H9 (cell line): ENCODE data around the gene GLT8D1. TPM values are rescaled to one million over a fixed set of nuclear protein-coding genes. Genes with fewer than 3 reads are reported as not detected.

Experiments
- DNase-seq: peaks from one replicate; pipeline ENCODE4 v3.0.0-alpha.2; 2017
- H2AFZ ChIP-seq: one replicate; pipeline ENCODE4 v1.6.1; 2013; ENCODE audit warnings: mild to moderate bottlenecking, low read length, control low read depth, moderate library complexity
- H2AK5ac ChIP-seq: 2 replicates; pipeline ENCODE4 v1.6.1; 2013; ENCODE audit warnings: low read length, control low read depth, mixed read lengths; ENCODE audit not compliant: insufficient read length
- H2BK120ac ChIP-seq: one replicate; pipeline ENCODE4 v1.6.1; 2013; ENCODE audit warnings: low read depth, mild to moderate bottlenecking, low read length, control low read depth, inconsistent platforms; ENCODE audit not compliant: poor library complexity, severe bottlenecking
- H2BK12ac ChIP-seq: 2 replicates; pipeline ENCODE4 v1.6.1; 2013; ENCODE audit warnings: low read length, control low read depth, mixed read lengths, low read depth; ENCODE audit not compliant: insufficient read length
- H2BK15ac ChIP-seq: 2 replicates; pipeline ENCODE4 v1.6.1; 2013; ENCODE audit warnings: low read depth, low read length, control low read depth
- H2BK20ac ChIP-seq: one replicate; pipeline ENCODE4 v1.6.1; 2013; ENCODE audit warnings: low read depth, mild to moderate bottlenecking, low read length, control low read depth, inconsistent platforms; ENCODE audit not compliant: poor library complexity, severe bottlenecking
- H2BK5ac ChIP-seq: 2 replicates; pipeline ENCODE4 v1.6.1; 2013; ENCODE audit warnings: low read length, control low read depth, mixed read lengths; ENCODE audit not compliant: insufficient read length
- H3K14ac ChIP-seq: 2 replicates; pipeline ENCODE4 v1.6.1; 2013; ENCODE audit warnings: low read length, control low read depth; ENCODE audit not compliant: insufficient read depth
- H3K18ac ChIP-seq: 2 replicates; pipeline ENCODE4 v1.6.1; 2013; ENCODE audit warnings: low read depth, mild to moderate bottlenecking, mixed read lengths, low read length, control low read depth; ENCODE audit not compliant: insufficient read length
- H3K23ac ChIP-seq: 2 replicates; pipeline ENCODE4 v1.6.1; 2013; ENCODE audit warnings: low read length, control low read depth, mixed read lengths, low read depth; ENCODE audit not compliant: insufficient read length
- H3K23me2 ChIP-seq: 2 replicates; pipeline ENCODE4 v1.6.1; 2013; ENCODE audit warnings: low read depth, mild to moderate bottlenecking, mixed read lengths, low read length, control low read depth; ENCODE audit not compliant: insufficient read length, poor library complexity, severe bottlenecking
- H3K27ac ChIP-seq: 2 replicates; pipeline ENCODE4 v1.5.1; 2013; ENCODE audit warnings: low read length, control low read depth, mixed read lengths, low read depth; ENCODE audit not compliant: insufficient read length
- H3K27me3 ChIP-seq: 2 replicates; pipeline ENCODE4 v1.6.1; 2013; ENCODE audit warnings: low read length, control low read depth, inconsistent platforms; ENCODE audit not compliant: insufficient read depth
- H3K4ac ChIP-seq: 2 replicates; pipeline ENCODE4 v1.6.1; 2013; ENCODE audit warnings: low read depth, mild to moderate bottlenecking, control low read depth, inconsistent platforms, low read length, moderate library complexity
- H3K4me1 ChIP-seq: 2 replicates; pipeline ENCODE4 v1.6.1; 2013; ENCODE audit warnings: low read length, control low read depth, inconsistent platforms; ENCODE audit not compliant: insufficient read depth
- H3K4me2 ChIP-seq: 2 replicates; pipeline ENCODE4 v1.6.1; 2013; ENCODE audit warnings: low read length, control low read depth, mixed read lengths; ENCODE audit not compliant: insufficient read length, insufficient read depth
- H3K56ac ChIP-seq: 2 replicates; pipeline ENCODE4 v1.6.1; 2013; ENCODE audit warnings: low read depth, mild to moderate bottlenecking, mixed read lengths, low read length, control low read depth; ENCODE audit not compliant: insufficient read length
- H3K79me1 ChIP-seq: 2 replicates; pipeline ENCODE4 v1.6.1; 2013; ENCODE audit warnings: low read depth, mild to moderate bottlenecking, moderate library complexity, low read length, control low read depth, inconsistent platforms; ENCODE audit not compliant: insufficient read depth, poor library complexity, severe bottlenecking
- H3K79me2 ChIP-seq: 2 replicates; pipeline ENCODE4 v1.6.1; 2013; ENCODE audit warnings: low read length, control low read depth, inconsistent platforms; ENCODE audit not compliant: insufficient read depth
- H3K9ac ChIP-seq: 2 replicates; pipeline ENCODE4 v1.6.1; 2013; ENCODE audit warnings: low read length, control low read depth, mixed read lengths; ENCODE audit not compliant: insufficient read length; ENCODE audit errors: extremely low read depth
- H3K9me3 ChIP-seq: one replicate; pipeline ENCODE4 v1.6.1; 2013; ENCODE audit warnings: low read depth, low read length, inconsistent platforms; ENCODE audit not compliant: control insufficient read depth
- H3T11ph ChIP-seq: one replicate; pipeline ENCODE4 v1.6.1; 2013; ENCODE audit warnings: mild to moderate bottlenecking, low read length, control low read depth, inconsistent platforms
- H4K20me1 ChIP-seq: one replicate; pipeline ENCODE4 v1.6.1; 2013; ENCODE audit not compliant: control insufficient read depth, insufficient read length, insufficient read depth
- H4K5ac ChIP-seq: 2 replicates; pipeline ENCODE4 v1.6.1; 2013; ENCODE audit warnings: low read depth, mild to moderate bottlenecking, mixed read lengths, low read length, control low read depth; ENCODE audit not compliant: insufficient read length
- H4K8ac ChIP-seq: replicated peaks from 2 replicates; pipeline ENCODE4 v1.6.1; 2013; ENCODE audit warnings: low read length, control low read depth, mixed read lengths, low read depth; ENCODE audit not compliant: insufficient read length
- H4K91ac ChIP-seq: 2 replicates; pipeline ENCODE4 v1.6.1; 2013; ENCODE audit warnings: low read depth, mild to moderate bottlenecking, moderate library complexity, mixed read lengths, low read length, control low read depth; ENCODE audit not compliant: insufficient read length
- H3K27ac Mint-ChIP-seq, 3 experiments: 2 replicates in 2 of 3; 3 replicates in 1 of 3; pipeline ENCODE4 v1.8.0; 2020 to 2021; ENCODE audit warnings: mixed read lengths in 3 of 3, mild to moderate bottlenecking in 1 of 3, moderate library complexity in 1 of 3
- H3K27me3 Mint-ChIP-seq: 2 replicates; pipeline ENCODE4 v1.8.0; 2021; ENCODE audit warnings: low read depth, mild to moderate bottlenecking, moderate library complexity, mixed read lengths
- H3K36me3 Mint-ChIP-seq, 3 experiments: 2 replicates in 2 of 3; 3 replicates in 1 of 3; pipeline ENCODE4 v1.8.0; 2020 to 2021; ENCODE audit warnings: low read depth in 3 of 3, mixed read lengths in 3 of 3; ENCODE audit not compliant: insufficient read depth in 1 of 3
- H3K4me1 Mint-ChIP-seq, 2 experiments: 2 replicates each; pipeline ENCODE4 v1.8.0; 2020; ENCODE audit warnings: mixed read lengths in 2 of 2
- H3K4me3 Mint-ChIP-seq, 2 experiments: 2 replicates in 1 of 2; 3 replicates in 1 of 2; pipeline ENCODE4 v1.8.0; 2020 to 2021; ENCODE audit warnings: mild to moderate bottlenecking in 2 of 2, mixed read lengths in 2 of 2, moderate library complexity in 1 of 2
- H3K9me3 Mint-ChIP-seq, 2 experiments: 2 replicates in 1 of 2; 3 replicates in 1 of 2; pipeline ENCODE4 v1.8.0; 2020; ENCODE audit warnings: mild to moderate bottlenecking in 2 of 2, mixed read lengths in 2 of 2, moderate library complexity in 1 of 2
- WGBS: extraction: QIAGEN DNeasy Blood & Tissue Kit; methylation state at CpG from one replicate; pipeline ENCODE4 v1.1.7; 2013; ENCODE audit warnings: missing lambda C conversion rate, low lambda C conversion rate, mixed read lengths; ENCODE audit not compliant: insufficient read length; ENCODE audit errors: extremely low coverage; 5-methylcytosine and 5-hydroxymethylcytosine counted together
- total RNA-seq: library from RNA; stranded (reverse); gene quantifications from 2 replicates; pipeline ENCODE4 v1.2.1, GENCODE V29; 2021
- TF ChIP-seq, protein P1 (sequence below): fragments of 200-600 bp; sonication (generic); conservative IDR thresholded peaks from 3 replicates; pipeline ENCODE4 v1.8.0; 2021; ENCODE audit warnings: antibody characterized with exemption, mild to moderate bottlenecking

Gene GLT8D1
- total RNA-seq, 1 experiment from 2014 or later, result 39.3 TPM

- H4K5ac ChIP-seq, result no peak overlapping the region
- H3K23me2 ChIP-seq, result no peaks in the 10 kb centered on the region
- no peak overlapping the region for H4K8ac ChIP-seq
- H3K4me1 ChIP-seq, result no peaks in the 10 kb centered on the region
- TF ChIP-seq, protein P1, sequence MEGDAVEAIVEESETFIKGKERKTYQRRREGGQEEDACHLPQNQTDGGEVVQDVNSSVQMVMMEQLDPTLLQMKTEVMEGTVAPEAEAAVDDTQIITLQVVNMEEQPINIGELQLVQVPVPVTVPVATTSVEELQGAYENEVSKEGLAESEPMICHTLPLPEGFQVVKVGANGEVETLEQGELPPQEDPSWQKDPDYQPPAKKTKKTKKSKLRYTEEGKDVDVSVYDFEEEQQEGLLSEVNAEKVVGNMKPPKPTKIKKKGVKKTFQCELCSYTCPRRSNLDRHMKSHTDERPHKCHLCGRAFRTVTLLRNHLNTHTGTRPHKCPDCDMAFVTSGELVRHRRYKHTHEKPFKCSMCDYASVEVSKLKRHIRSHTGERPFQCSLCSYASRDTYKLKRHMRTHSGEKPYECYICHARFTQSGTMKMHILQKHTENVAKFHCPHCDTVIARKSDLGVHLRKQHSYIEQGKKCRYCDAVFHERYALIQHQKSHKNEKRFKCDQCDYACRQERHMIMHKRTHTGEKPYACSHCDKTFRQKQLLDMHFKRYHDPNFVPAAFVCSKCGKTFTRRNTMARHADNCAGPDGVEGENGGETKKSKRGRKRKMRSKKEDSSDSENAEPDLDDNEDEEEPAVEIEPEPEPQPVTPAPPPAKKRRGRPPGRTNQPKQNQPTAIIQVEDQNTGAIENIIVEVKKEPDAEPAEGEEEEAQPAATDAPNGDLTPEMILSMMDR, result no peak
- H2BK12ac ChIP-seq, result no peak overlapping the region
- H3K27ac Mint-ChIP-seq, result 0 out of 7 replicates have a peak overlapping the region, but pooled peaks of 1 of the 3 experiments have one; percentile 50
- H3K79me1 ChIP-seq, result no peaks in the 10 kb centered on the region
- H3T11ph ChIP-seq, result no peak overlapping the region
- H3K4ac ChIP-seq, result no peak overlapping the region
- no peaks in the 10 kb centered on the region for H4K20me1 ChIP-seq
- no peaks in the 10 kb centered on the region for H3K79me2 ChIP-seq
- no peak overlapping the region for H2BK15ac ChIP-seq
- no peaks in the 10 kb centered on the region for H3K27me3 ChIP-seq
- H3K27me3 Mint-ChIP-seq, result no peaks in the 10 kb centered on the region
- no peak overlapping the region for H2AK5ac ChIP-seq
- no peaks in the 10 kb centered on the region for H3K9me3 ChIP-seq
- no peak for DNase-seq
- H3K36me3 Mint-ChIP-seq, result peaks cover 56 to 79% (median 77%) of the 10 kb centered on the region in 3 experiments
- H3K27ac ChIP-seq, result no peak overlapping the region
- no peak overlapping the region for H2AFZ ChIP-seq
- H4K91ac ChIP-seq, result no peak overlapping the region
- peaks cover 13 to 18% of the 10 kb centered on the region in 2 experiments for H3K9me3 Mint-ChIP-seq
- no peak overlapping the region for H3K23ac ChIP-seq
- H2BK5ac ChIP-seq, result no peak overlapping the region
- H3K56ac ChIP-seq, result no peak overlapping the region
- no peak overlapping the region for H3K4me2 ChIP-seq
- WGBS, result no CpG with 5 or more reads among the region's 14 CpGs
- no peak overlapping the region for H3K4me3 Mint-ChIP-seq
- H3K4me1 Mint-ChIP-seq, result no peaks in the 10 kb centered on the region
- H2BK20ac ChIP-seq, result no peak overlapping the region
- H2BK120ac ChIP-seq, result no peak overlapping the region
- H3K14ac ChIP-seq, result no peak overlapping the region
- H3K18ac ChIP-seq, result no peak overlapping the region
- H3K9ac ChIP-seq, result no peak overlapping the region
Observed at GRCh38 chr3:52731590-52731989, 26.0 kb upstream of the GLT8D1 start.
